Chondrocyte (in vitro differentiated cells): ENCODE measurements around the gene WIPF1. TPM values are rescaled to one million over a fixed set of nuclear protein-coding genes. Genes with fewer than 3 reads are reported as not detected.

Experiments
- DNase-seq: peaks from one replicate; pipeline ENCODE4 v3.0.0; 2021; ENCODE audit warnings: mixed read lengths, low spot score
- H3K27ac Mint-ChIP-seq: one replicate; pipeline ENCODE4 v1.8.0; 2021; ENCODE audit warnings: mild to moderate bottlenecking, moderate library complexity, mixed read lengths; ENCODE audit not compliant: unreplicated experiment
- H3K27me3 Mint-ChIP-seq: 2 replicates; pipeline ENCODE4 v1.8.0; 2021; ENCODE audit warnings: low read depth, mixed read lengths
- H3K36me3 Mint-ChIP-seq: 2 replicates; pipeline ENCODE4 v1.8.0; 2021; ENCODE audit warnings: low read depth, mixed read lengths
- H3K4me1 Mint-ChIP-seq: 2 replicates; pipeline ENCODE4 v1.8.0; 2021; ENCODE audit warnings: low read depth, mild to moderate bottlenecking, mixed read lengths
- H3K4me3 Mint-ChIP-seq: one replicate; pipeline ENCODE4 v1.8.0; 2021; ENCODE audit warnings: mild to moderate bottlenecking, moderate library complexity, mixed read lengths; ENCODE audit not compliant: unreplicated experiment
- H3K9me3 Mint-ChIP-seq: 2 replicates; pipeline ENCODE4 v1.8.0; 2021; ENCODE audit warnings: low read depth, mixed read lengths
- CTCF ChIP-seq: fragments of 200-600 bp; sonication (generic); IDR thresholded peaks from 2 replicates; pipeline ENCODE4 v1.5.0; 2021; ENCODE audit warnings: antibody characterized with exemption, mild to moderate bottlenecking, moderate library complexity
- total RNA-seq: library from RNA; stranded (reverse); gene quantifications from 3 replicates; pipeline ENCODE4 v1.2.1, GENCODE V29; 2021

The WIPF1 gene
- total RNA-seq, 1 donor from 2014 or later, result 60.0 TPM

- no peak for TF ChIP-seq CTCF
- Mint-ChIP-seq H3K4me3 (no peak overlapping the region), H3K27ac (no peak overlapping the region), H3K36me3 (peaks cover 3% of the 10 kb centered on the region), H3K9me3 (no peaks in the 10 kb centered on the region), H3K4me1 (peaks cover 58% of the 10 kb centered on the region), H3K27me3 (no peaks in the 10 kb centered on the region)
- DNase-seq, result no peak
Measured at GRCh38 chr2:174627216-174627615, 29.6 kb upstream of the WIPF1 start.

- H3K27ac Mint-ChIP-seq, result no peak overlapping the region
- DNase-seq, result no peak
- no peaks in the 10 kb centered on the region for H3K9me3 Mint-ChIP-seq
- no peaks in the 10 kb centered on the region for H3K27me3 Mint-ChIP-seq
- peaks cover 5% of the 10 kb centered on the region for H3K36me3 Mint-ChIP-seq
- peaks cover 35% of the 10 kb centered on the region for H3K4me1 Mint-ChIP-seq
- no peak for TF ChIP-seq CTCF
- H3K4me3 Mint-ChIP-seq, result no peak overlapping the region
Measured at GRCh38 chr2:174624895-174625430, 27.4 kb upstream of the WIPF1 start.

GRCh38 chr2:174623690-174624089 is 26.1 kb upstream of the WIPF1 start:
- Mint-ChIP-seq H3K27ac (peak overlapping the region; percentile 24), H3K36me3 (peaks cover 5% of the 10 kb centered on the region), H3K4me3 (no peak overlapping the region), H3K27me3 (no peaks in the 10 kb centered on the region), H3K4me1 (peaks cover 26% of the 10 kb centered on the region), H3K9me3 (no peaks in the 10 kb centered on the region)
- TF ChIP-seq CTCF, result no peak
- no peak for DNase-seq

- Mint-ChIP-seq H3K36me3 (peaks cover 5% of the 10 kb centered on the region), H3K27me3 (no peaks in the 10 kb centered on the region), H3K4me3 (no peak overlapping the region), H3K27ac (no peak overlapping the region), H3K9me3 (no peaks in the 10 kb centered on the region), H3K4me1 (peaks cover 27% of the 10 kb centered on the region)
- DNase-seq, result no peak
- no peak for TF ChIP-seq CTCF
Measured at GRCh38 chr2:174623106-174623637, 25.6 kb upstream of the WIPF1 start.

GRCh38 chr2:174621323-174621722 is 23.7 kb upstream of the WIPF1 start:
- Mint-ChIP-seq H3K27ac (no peak overlapping the region), H3K27me3 (no peaks in the 10 kb centered on the region), H3K4me1 (peaks cover 36% of the 10 kb centered on the region), H3K4me3 (no peak overlapping the region), H3K36me3 (peaks cover 2% of the 10 kb centered on the region), H3K9me3 (no peaks in the 10 kb centered on the region)
- DNase-seq, result no peak
- TF ChIP-seq CTCF, result no peak
